Endothelial cell (in vitro differentiated cells): ENCODE data around the gene PRKCG. TPM values are rescaled to one million over a fixed set of nuclear protein-coding genes. Genes with fewer than 3 reads are reported as not detected.

ENCODE experiments used
- DNase-seq: peaks from one replicate; pipeline ENCODE4 v3.0.0; 2021; ENCODE audit warnings: low spot score
- H3K27ac Mint-ChIP-seq: one replicate; pipeline ENCODE4 v1.8.0; 2021; ENCODE audit warnings: mixed read lengths, inconsistent platforms; ENCODE audit not compliant: unreplicated experiment
- H3K27me3 Mint-ChIP-seq: one replicate; pipeline ENCODE4 v1.8.0; 2021; ENCODE audit warnings: mild to moderate bottlenecking, moderate library complexity, mixed read lengths, inconsistent platforms; ENCODE audit not compliant: unreplicated experiment
- H3K36me3 Mint-ChIP-seq: one replicate; pipeline ENCODE4 v1.8.0; 2021; ENCODE audit warnings: mild to moderate bottlenecking, low read depth, mixed read lengths, inconsistent platforms; ENCODE audit not compliant: unreplicated experiment
- H3K4me1 Mint-ChIP-seq: one replicate; pipeline ENCODE4 v1.8.0; 2021; ENCODE audit warnings: mild to moderate bottlenecking, mixed read lengths, inconsistent platforms; ENCODE audit not compliant: unreplicated experiment
- H3K4me3 Mint-ChIP-seq: one replicate; pipeline ENCODE4 v1.8.0; 2021; ENCODE audit warnings: mild to moderate bottlenecking, mixed read lengths, inconsistent platforms; ENCODE audit not compliant: unreplicated experiment
- H3K9me3 Mint-ChIP-seq: one replicate; pipeline ENCODE4 v1.8.0; 2021; ENCODE audit warnings: mixed read lengths, inconsistent platforms; ENCODE audit not compliant: unreplicated experiment
- total RNA-seq: library from RNA; stranded (reverse); fragmentation: NEBNext Ultra II Directional; extraction: Animal tissue kit (Norgen Biotek cat#: 25700); gene quantifications from one replicate; pipeline ENCODE4 v1.2.1, GENCODE V29; 2021; ENCODE audit not compliant: unreplicated experiment
- TF ChIP-seq, protein P1 (sequence below): fragments of 200-600 bp; sonication (generic); IDR thresholded peaks from one replicate; pipeline ENCODE4 v1.5.0; 2021; ENCODE audit warnings: antibody characterized with exemption; ENCODE audit not compliant: unreplicated experiment

PRKCG gene
- total RNA-seq, 1 donor from 2014 or later = 0.92 TPM

DNA sequence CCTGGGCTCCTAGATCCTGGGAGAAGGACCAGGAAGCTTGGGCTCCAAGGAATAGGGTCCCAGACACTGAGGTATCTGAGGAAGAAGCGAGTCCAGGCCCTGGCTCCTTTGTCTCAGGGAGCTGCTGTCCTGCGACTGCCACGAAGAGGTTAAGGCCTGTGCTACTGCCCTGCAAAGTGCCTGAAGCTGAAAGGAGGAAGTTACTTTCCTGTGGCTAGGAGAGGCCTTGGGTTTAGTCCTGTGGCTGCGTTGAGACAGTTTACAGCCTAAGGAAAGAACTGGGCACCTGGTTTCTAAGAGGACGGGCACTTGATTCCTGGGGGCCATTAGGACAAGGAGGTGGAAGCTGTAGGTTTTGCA, 11.5 kb upstream of the PRKCG start:
- Mint-ChIP-seq H3K4me1 (peaks cover 44% of the 10 kb centered on the region), H3K27ac (peak overlapping the region; percentile 61), H3K9me3 (peaks cover 4% of the 10 kb centered on the region), H3K36me3 (peaks cover 40% of the 10 kb centered on the region), H3K4me3 (peak overlapping the region; percentile 87), H3K27me3 (peaks cover 54% of the 10 kb centered on the region)
- no peak for DNase-seq
- TF ChIP-seq, protein P1, sequence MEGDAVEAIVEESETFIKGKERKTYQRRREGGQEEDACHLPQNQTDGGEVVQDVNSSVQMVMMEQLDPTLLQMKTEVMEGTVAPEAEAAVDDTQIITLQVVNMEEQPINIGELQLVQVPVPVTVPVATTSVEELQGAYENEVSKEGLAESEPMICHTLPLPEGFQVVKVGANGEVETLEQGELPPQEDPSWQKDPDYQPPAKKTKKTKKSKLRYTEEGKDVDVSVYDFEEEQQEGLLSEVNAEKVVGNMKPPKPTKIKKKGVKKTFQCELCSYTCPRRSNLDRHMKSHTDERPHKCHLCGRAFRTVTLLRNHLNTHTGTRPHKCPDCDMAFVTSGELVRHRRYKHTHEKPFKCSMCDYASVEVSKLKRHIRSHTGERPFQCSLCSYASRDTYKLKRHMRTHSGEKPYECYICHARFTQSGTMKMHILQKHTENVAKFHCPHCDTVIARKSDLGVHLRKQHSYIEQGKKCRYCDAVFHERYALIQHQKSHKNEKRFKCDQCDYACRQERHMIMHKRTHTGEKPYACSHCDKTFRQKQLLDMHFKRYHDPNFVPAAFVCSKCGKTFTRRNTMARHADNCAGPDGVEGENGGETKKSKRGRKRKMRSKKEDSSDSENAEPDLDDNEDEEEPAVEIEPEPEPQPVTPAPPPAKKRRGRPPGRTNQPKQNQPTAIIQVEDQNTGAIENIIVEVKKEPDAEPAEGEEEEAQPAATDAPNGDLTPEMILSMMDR = no peak

DNA sequence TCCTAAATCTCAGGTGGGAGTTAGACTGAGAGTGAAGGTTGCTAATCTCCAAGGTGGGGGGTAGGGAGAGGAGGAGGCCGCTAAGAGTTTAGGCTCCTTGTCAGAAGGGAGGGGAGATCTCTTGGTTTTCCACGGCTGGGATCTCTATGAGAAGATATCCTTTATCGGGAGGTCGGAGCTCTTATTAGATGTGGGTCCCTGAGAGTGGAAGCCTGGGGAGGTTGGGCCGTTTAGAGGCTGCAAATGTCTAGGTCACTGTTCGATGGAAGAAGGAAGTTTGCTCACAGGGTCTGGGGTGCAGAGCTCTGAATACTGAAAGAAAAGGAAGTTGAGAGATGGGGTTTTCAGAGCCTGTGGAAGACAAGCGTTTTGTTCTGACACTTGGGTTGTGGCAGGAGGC, 10.5 kb upstream of the PRKCG start:
- peaks cover 4% of the 10 kb centered on the region for H3K9me3 Mint-ChIP-seq
- peak overlapping the region; percentile 78 for H3K27ac Mint-ChIP-seq

DNA sequence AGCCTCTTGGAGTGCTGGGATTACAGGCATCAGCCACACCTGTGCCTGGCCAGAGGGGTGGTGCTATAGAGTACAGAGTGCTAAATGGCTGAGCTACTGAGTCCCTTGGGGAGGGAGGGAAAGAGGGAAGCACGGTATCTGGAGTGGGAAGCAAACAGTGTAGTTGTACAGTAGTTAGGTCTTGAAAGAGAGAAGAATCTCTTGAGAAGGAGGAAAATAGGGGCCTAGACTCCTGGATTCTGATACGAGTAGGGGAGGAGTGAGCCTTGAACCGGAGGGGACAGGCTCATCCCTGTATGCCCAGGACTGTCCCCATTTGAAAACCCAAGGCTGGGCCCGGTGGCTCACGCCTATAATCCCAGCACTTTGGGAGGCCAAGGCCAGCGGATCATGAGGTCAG, 9.2 kb upstream of the PRKCG start:
- Mint-ChIP-seq H3K27ac (peak overlapping the region; percentile 61), H3K9me3 (peaks cover 4% of the 10 kb centered on the region), H3K4me3 (peak overlapping the region; percentile 70), H3K4me1 (peaks cover 46% of the 10 kb centered on the region), H3K27me3 (peaks cover 49% of the 10 kb centered on the region), H3K36me3 (peaks cover 53% of the 10 kb centered on the region)
- no peak for DNase-seq
- TF ChIP-seq, protein P1 = no peak

More for the DNA sequence above, 10.5 kb upstream of the PRKCG start:
- Mint-ChIP-seq H3K36me3 (peaks cover 45% of the 10 kb centered on the region), H3K4me3 (peak overlapping the region; percentile 87), H3K4me1 (peaks cover 46% of the 10 kb centered on the region), H3K27me3 (peaks cover 52% of the 10 kb centered on the region)
- TF ChIP-seq, protein P1 = no peak
- DNase-seq = no peak

DNA sequence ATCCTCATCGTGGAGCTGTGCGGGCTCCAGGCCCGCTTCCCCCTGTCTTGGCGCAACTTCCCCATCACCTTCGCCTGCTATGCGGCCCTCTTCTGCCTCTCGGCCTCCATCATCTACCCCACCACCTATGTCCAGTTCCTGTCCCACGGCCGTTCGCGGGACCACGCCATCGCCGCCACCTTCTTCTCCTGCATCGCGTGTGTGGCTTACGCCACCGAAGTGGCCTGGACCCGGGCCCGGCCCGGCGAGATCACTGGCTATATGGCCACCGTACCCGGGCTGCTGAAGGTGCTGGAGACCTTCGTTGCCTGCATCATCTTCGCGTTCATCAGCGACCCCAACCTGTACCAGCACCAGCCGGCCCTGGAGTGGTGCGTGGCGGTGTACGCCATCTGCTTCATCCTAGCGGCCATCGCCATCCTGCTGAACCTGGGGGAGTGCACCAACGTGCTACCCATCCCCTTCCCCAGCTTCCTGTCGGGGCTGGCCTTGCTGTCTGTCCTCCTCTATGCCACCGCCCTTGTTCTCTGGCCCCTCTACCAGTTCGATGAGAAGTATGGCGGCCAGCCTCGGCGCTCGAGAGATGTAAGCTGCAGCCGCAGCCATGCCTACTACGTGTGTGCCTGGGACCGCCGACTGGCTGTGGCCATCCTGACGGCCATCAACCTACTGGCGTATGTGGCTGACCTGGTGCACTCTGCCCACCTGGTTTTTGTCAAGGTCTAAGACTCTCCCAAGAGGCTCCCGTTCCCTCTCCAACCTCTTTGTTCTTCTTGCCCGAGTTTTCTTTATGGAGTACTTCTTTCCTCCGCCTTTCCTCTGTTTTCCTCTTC, 8.0 kb upstream of the PRKCG start:
- peak overlapping the region; percentile 91 for H3K4me3 Mint-ChIP-seq

More for the DNA sequence above, 8.0 kb upstream of the PRKCG start:
- peaks cover 50% of the 10 kb centered on the region for H3K36me3 Mint-ChIP-seq
- peaks cover 4% of the 10 kb centered on the region for H3K9me3 Mint-ChIP-seq
- peak overlapping the region; percentile 97 for H3K27ac Mint-ChIP-seq
- peaks cover 41% of the 10 kb centered on the region for H3K27me3 Mint-ChIP-seq
- no peak for DNase-seq
- H3K4me1 Mint-ChIP-seq = peaks cover 47% of the 10 kb centered on the region
- TF ChIP-seq, protein P1 = no peak
